ENCODE data around the gene GOLGA8N. TPM values are rescaled to one million over a fixed set of nuclear protein-coding genes. Genes with fewer than 3 reads are reported as not detected.
"Not testable (repeated sequence)": the region's sequence is repeated elsewhere in the genome, so short reads cannot be mapped to it uniquely, and the experiment has no call there.

GOLGA8N gene
- total and polyA plus RNA-seq, 2 of the 8 experiments (the other 6 are each of a cell fraction or from before 2014, with no cell fraction given): 0.54 to 0.99 TPM

GRCh38 chr15:32578482-32578881 is 14.8 kb upstream of the GOLGA8N start:
- H2AK5ac ChIP-seq (ENCODE audit: low read depth, low read length); H3K23me2 ChIP-seq (ENCODE audit: low read depth, low read length); H2BK20ac ChIP-seq (ENCODE audit: low read length); H4K20me1 ChIP-seq (replicated peaks in 1 of 2; ENCODE audit: control insufficient read depth in 1 of 2, insufficient read depth in 2 of 2, low read length in 2 of 2); FAIRE-seq; H2BK5ac ChIP-seq (ENCODE audit: low read depth, low read length); H3K27ac ChIP-seq (ENCODE audit: low read depth, low read length); H3K4ac ChIP-seq (replicated peaks; ENCODE audit: insufficient read length, low read depth, low read length); H3K23ac ChIP-seq (ENCODE audit: insufficient read length); H4K91ac ChIP-seq (replicated peaks; ENCODE audit: insufficient read length, low read length); H2BK15ac ChIP-seq (ENCODE audit: low read length); H2BK120ac ChIP-seq (replicated peaks; ENCODE audit: low read depth, low read length); H3K4me1 ChIP-seq (replicated peaks in 1 of 4; ENCODE audit: control insufficient read depth in 3 of 4, insufficient read depth in 4 of 4, low read length in 3 of 4); CTCF ChIA-PET (ENCODE audit: partially characterized antibody); H4K8ac ChIP-seq (ENCODE audit: extremely low read depth, insufficient read depth, low read length); H3K4me3 ChIP-seq (ENCODE audit: extremely low read depth in 1 of 4, insufficient read depth in 2 of 4, low read depth in 3 of 4, low read length in 4 of 4); H3K18ac ChIP-seq (ENCODE audit: extremely low read depth, low read length); H3K36me3 ChIP-seq (ENCODE audit: control insufficient read depth in 2 of 4, insufficient read depth in 4 of 4, low read length in 3 of 4); H2BK12ac ChIP-seq (ENCODE audit: low read depth, low read length); H3K14ac ChIP-seq (ENCODE audit: insufficient read length); H3K79me2 ChIP-seq (ENCODE audit: control insufficient read depth in 1 of 2, insufficient read depth in 2 of 2, low read length in 2 of 2); H3K27me3 ChIP-seq (replicated peaks in 1 of 4; ENCODE audit: control insufficient read depth in 3 of 4, extremely low read depth in 1 of 4, insufficient read depth in 3 of 4, low read length in 3 of 4); H3K9me3 ChIP-seq (ENCODE audit: insufficient read depth in 2 of 2, low read depth in 1 of 2, low read length in 1 of 2); H4K5ac ChIP-seq (ENCODE audit: insufficient read length, low read depth, low read length); H2AFZ ChIP-seq (ENCODE audit: low read length); H3K9ac ChIP-seq (replicated peaks in 1 of 4; ENCODE audit: extremely low read depth in 1 of 4, low read depth in 3 of 4, low read length in 3 of 4); H3K56ac ChIP-seq (replicated peaks; ENCODE audit: insufficient read length, low read depth, low read length); POLR2A ChIA-PET (ENCODE audit: partially characterized antibody); H3K79me1 ChIP-seq (ENCODE audit: low read depth, low read length): not testable (repeated sequence)
- WGBS, 2 experiments (ENCODE audit: extremely low coverage in 1 of 2, insufficient coverage in 1 of 2, insufficient read length in 1 of 2, insufficient replicate concordance in 2 of 2, low coverage in 1 of 2, low lambda C conversion rate in 2 of 2, missing lambda C conversion rate in 1 of 2): 29% methylated on average over 1 of the region's 4 CpGs; no CpG with 5 or more reads in 1 of the 2 experiments
- peak in 1 of 2 experiments; percentile 51 for DNase-seq (ENCODE audit: low read depth in 1 of 2, low spot score in 2 of 2)
- peak overlapping the region in 1 of 2 experiments; percentile 28; a peak in 1 of 4 replicates for H3K4me2 ChIP-seq (ENCODE audit: insufficient read depth in 1 of 2, low read depth in 2 of 2, low read length in 2 of 2)

- H3K27me3 ChIP-seq (replicated peaks in 1 of 4; ENCODE audit: control insufficient read depth in 3 of 4, extremely low read depth in 1 of 4, insufficient read depth in 3 of 4, low read length in 3 of 4); H4K20me1 ChIP-seq (replicated peaks in 1 of 2; ENCODE audit: control insufficient read depth in 1 of 2, insufficient read depth in 2 of 2, low read length in 2 of 2); H3K14ac ChIP-seq (ENCODE audit: insufficient read length); H3K9ac ChIP-seq (replicated peaks in 1 of 4; ENCODE audit: extremely low read depth in 1 of 4, low read depth in 3 of 4, low read length in 3 of 4); H2BK20ac ChIP-seq (ENCODE audit: low read length); H2BK120ac ChIP-seq (replicated peaks; ENCODE audit: low read depth, low read length); H4K8ac ChIP-seq (ENCODE audit: extremely low read depth, insufficient read depth, low read length); H4K5ac ChIP-seq (ENCODE audit: insufficient read length, low read depth, low read length); POLR2A ChIA-PET (ENCODE audit: partially characterized antibody); H3K79me2 ChIP-seq (ENCODE audit: control insufficient read depth in 1 of 2, insufficient read depth in 2 of 2, low read length in 2 of 2); H2BK5ac ChIP-seq (ENCODE audit: low read depth, low read length); H2AK5ac ChIP-seq (ENCODE audit: low read depth, low read length); H3K23me2 ChIP-seq (ENCODE audit: low read depth, low read length); H3K4ac ChIP-seq (replicated peaks; ENCODE audit: insufficient read length, low read depth, low read length); H4K91ac ChIP-seq (replicated peaks; ENCODE audit: insufficient read length, low read length); FAIRE-seq; DNase-seq (ENCODE audit: low read depth in 1 of 2, low spot score in 2 of 2); H3K4me3 ChIP-seq (ENCODE audit: extremely low read depth in 1 of 4, insufficient read depth in 2 of 4, low read depth in 3 of 4, low read length in 4 of 4); H3K79me1 ChIP-seq (ENCODE audit: low read depth, low read length); CTCF ChIA-PET (ENCODE audit: partially characterized antibody); H3K27ac ChIP-seq (ENCODE audit: low read depth, low read length); H3K36me3 ChIP-seq (ENCODE audit: control insufficient read depth in 2 of 4, insufficient read depth in 4 of 4, low read length in 3 of 4); H2BK15ac ChIP-seq (ENCODE audit: low read length); H3K4me1 ChIP-seq (replicated peaks in 1 of 4; ENCODE audit: control insufficient read depth in 3 of 4, insufficient read depth in 4 of 4, low read length in 3 of 4); H2AFZ ChIP-seq (ENCODE audit: low read length); H3K23ac ChIP-seq (ENCODE audit: insufficient read length); H3K9me3 ChIP-seq (ENCODE audit: insufficient read depth in 2 of 2, low read depth in 1 of 2, low read length in 1 of 2); H2BK12ac ChIP-seq (ENCODE audit: low read depth, low read length); H3K4me2 ChIP-seq (ENCODE audit: insufficient read depth in 1 of 2, low read depth in 2 of 2, low read length in 2 of 2); H3K18ac ChIP-seq (ENCODE audit: extremely low read depth, low read length); H3K56ac ChIP-seq (replicated peaks; ENCODE audit: insufficient read length, low read depth, low read length): not testable (repeated sequence)
- 92% methylated on average over 3 of the region's 4 CpGs; no CpG with 5 or more reads in 1 of the 2 experiments for WGBS, 2 experiments (ENCODE audit: extremely low coverage in 1 of 2, insufficient coverage in 1 of 2, insufficient read length in 1 of 2, insufficient replicate concordance in 2 of 2, low coverage in 1 of 2, low lambda C conversion rate in 2 of 2, missing lambda C conversion rate in 1 of 2)
Observed at GRCh38 chr15:32585844-32586243, 7.4 kb upstream of the GOLGA8N start.

Measured in H1 (cell line).